Measurements from ENCODE around the gene PYCARD. TPM values are rescaled to one million over a fixed set of nuclear protein-coding genes. Genes with fewer than 3 reads are reported as not detected.

PYCARD gene
- polyA plus RNA-seq, 1 donor (not counting 4 experiments of a cell fraction or from before 2014, with no cell fraction given) = 58.1 TPM

GRCh38 chr16:31217136-31217530 is 14.6 kb upstream of the PYCARD start:
- Histone ChIP-seq H3K4me3 (ENCODE audit: control insufficient read depth in 2 of 3, extremely low read depth in 1 of 3, insufficient read depth in 2 of 3, low read depth in 1 of 3, low read length in 3 of 3) (no peak overlapping the region), H3K27me3 (ENCODE audit: control insufficient read depth, extremely low read depth, insufficient read depth, low read length) (peaks cover 46% of the 10 kb centered on the region)
- FAIRE-seq = no peak

GRCh38 chr16:31216422-31217135 is 14.0 kb upstream of the PYCARD start, which contains the start of gene PYDC1:
PYDC1 (minus strand) TSS chr16:31217135; CDS start chr16:31217028, 107 bp downstream.
- no peak within 1 kb of the TSS for H3K9ac ChIP-seq (ENCODE audit: control insufficient read depth, extremely low read depth, insufficient read depth, low read length)
- peaks cover 48% of the 10 kb centered on the region for H3K27me3 ChIP-seq (ENCODE audit: control insufficient read depth, extremely low read depth, insufficient read depth, low read length)
- TF ChIP-seq EZH2 (IDR thresholded peaks at IDR 0.05; ENCODE audit: low read length) = peak; percentile 84
- no peak for TF ChIP-seq CTCF (optimal IDR thresholded peaks at IDR 0.05 in 1 of 3, IDR thresholded peaks at IDR 0.05 in 1 of 3, conservative IDR thresholded peaks at IDR 0.05 in 1 of 3; ENCODE audit: extremely low read depth in 1 of 3, insufficient read depth in 2 of 3, low read length in 3 of 3)
- no peaks in the 10 kb centered on the region for H3K79me2 ChIP-seq (ENCODE audit: control insufficient read depth, insufficient read depth, low read length)
- no peak for DNase-seq (ENCODE audit: low read depth, low spot score)
- H3K36me3 ChIP-seq (ENCODE audit: control insufficient read depth in 2 of 2, extremely low read depth in 1 of 2, insufficient read depth in 2 of 2, low read length in 2 of 2) = no peaks in the 10 kb centered on the region
- H3K27ac ChIP-seq (ENCODE audit: control insufficient read depth, insufficient read depth, low read length) = no peak within 1 kb of the TSS
- H2AFZ ChIP-seq (ENCODE audit: control insufficient read depth, low read length) = peak within 1 kb of the TSS; percentile 46
- dilution Hi-C loops (cut with MboI; ENCODE audit: extremely low pct_ligation_motif_present, low sequenced_read_pairs) = no loop called here
- H3K9me1 ChIP-seq (ENCODE audit: control insufficient read depth, extremely low read depth, insufficient read depth, low read length) = no peaks in the 10 kb centered on the region
- peaks cover 9% of the 10 kb centered on the region for H3K4me1 ChIP-seq (ENCODE audit: control insufficient read depth, extremely low read depth, insufficient read depth, low read length)
- H4K20me1 ChIP-seq (ENCODE audit: control insufficient read depth, extremely low read depth, insufficient read depth, low read length) = no peaks in the 10 kb centered on the region
- no peak within 1 kb of the TSS for H3K4me3 ChIP-seq (ENCODE audit: control insufficient read depth in 2 of 3, extremely low read depth in 1 of 3, insufficient read depth in 2 of 3, low read depth in 1 of 3, low read length in 3 of 3)
- H3K9me3 ChIP-seq (ENCODE audit: control insufficient read depth, low read depth, low read length) = no peaks in the 10 kb centered on the region
- FAIRE-seq = no peak
- H3K4me2 ChIP-seq (ENCODE audit: control insufficient read depth, extremely low read depth, insufficient read depth, low read depth, low read length) = peak within 1 kb of the TSS; percentile 27

More at GRCh38 chr16:31217136-31217530, 14.6 kb upstream of the PYCARD start:
- Histone ChIP-seq H3K9me3 (ENCODE audit: control insufficient read depth, low read depth, low read length) (no peaks in the 10 kb centered on the region), H3K79me2 (ENCODE audit: control insufficient read depth, insufficient read depth, low read length) (no peaks in the 10 kb centered on the region), H3K27ac (ENCODE audit: control insufficient read depth, insufficient read depth, low read length) (no peak overlapping the region), H3K4me1 (ENCODE audit: control insufficient read depth, extremely low read depth, insufficient read depth, low read length) (peaks cover 9% of the 10 kb centered on the region), H4K20me1 (ENCODE audit: control insufficient read depth, extremely low read depth, insufficient read depth, low read length) (no peaks in the 10 kb centered on the region), H3K9ac (ENCODE audit: control insufficient read depth, extremely low read depth, insufficient read depth, low read length) (no peak overlapping the region), H3K36me3 (ENCODE audit: control insufficient read depth in 2 of 2, extremely low read depth in 1 of 2, insufficient read depth in 2 of 2, low read length in 2 of 2) (no peaks in the 10 kb centered on the region), H2AFZ (ENCODE audit: control insufficient read depth, low read length) (no peak overlapping the region), H3K9me1 (ENCODE audit: control insufficient read depth, extremely low read depth, insufficient read depth, low read length) (no peaks in the 10 kb centered on the region), H3K4me2 (ENCODE audit: control insufficient read depth, extremely low read depth, insufficient read depth, low read depth, low read length) (no peak overlapping the region)
- DNase-seq (ENCODE audit: low read depth, low spot score) = no peak
- dilution Hi-C loops (cut with MboI; ENCODE audit: extremely low pct_ligation_motif_present, low sequenced_read_pairs) = no loop called here
- TF ChIP-seq CTCF (optimal IDR thresholded peaks at IDR 0.05 in 1 of 3, IDR thresholded peaks at IDR 0.05 in 1 of 3, conservative IDR thresholded peaks at IDR 0.05 in 1 of 3; ENCODE audit: extremely low read depth in 1 of 3, insufficient read depth in 2 of 3, low read length in 3 of 3) (no peak), EZH2 (IDR thresholded peaks at IDR 0.05; ENCODE audit: low read length) (no peak)

Data from keratinocyte (primary cell).